ENCODE measurements around the gene SPG7. TPM values are rescaled to one million over a fixed set of nuclear protein-coding genes. Genes with fewer than 3 reads are reported as not detected.

The SPG7 gene
- total and polyA plus RNA-seq, 12 donors, result 69.8 to 145 (median 101) TPM

DNA sequence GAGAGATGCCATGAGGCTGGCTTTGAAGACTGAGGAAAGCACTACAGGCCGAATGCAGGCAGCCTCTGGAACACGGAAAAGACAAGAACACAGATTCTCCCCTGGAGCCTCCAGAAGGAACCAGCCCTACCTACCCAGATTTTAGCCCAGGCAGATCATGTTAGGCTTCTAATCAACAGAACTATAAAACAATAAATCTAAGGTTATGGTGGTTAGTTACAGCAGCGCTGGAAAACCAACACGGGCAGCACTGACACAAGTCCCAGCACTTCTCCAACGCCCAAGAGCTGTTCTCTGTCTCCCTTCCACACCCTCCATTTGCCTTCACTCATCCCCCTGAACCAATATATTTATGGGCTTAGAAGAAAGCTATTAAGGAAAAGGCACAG, 25.4 kb upstream of the SPG7 start:
- intact Hi-C loops (cut with DNase I), result loop anchor here in 5 of 10 donors (5.0 to 10.0 kb wide), 4 partner anchors 41 to 148 kb away; no protein-coding TSS in a partner anchor
- WGBS, 2 donors, result 67 to 70% methylated on average over 5 of the region's 5 CpGs
- H3K36me3 ChIP-seq, result peaks cover 0 to 7% (median 0%) of the 10 kb centered on the region in 9 donors
- H3K27me3 ChIP-seq, result no peaks in the 10 kb centered on the region
- peak overlapping the region in 1 of 10 donors; percentile 3 for H3K27ac ChIP-seq
- TF ChIP-seq, protein P1, sequence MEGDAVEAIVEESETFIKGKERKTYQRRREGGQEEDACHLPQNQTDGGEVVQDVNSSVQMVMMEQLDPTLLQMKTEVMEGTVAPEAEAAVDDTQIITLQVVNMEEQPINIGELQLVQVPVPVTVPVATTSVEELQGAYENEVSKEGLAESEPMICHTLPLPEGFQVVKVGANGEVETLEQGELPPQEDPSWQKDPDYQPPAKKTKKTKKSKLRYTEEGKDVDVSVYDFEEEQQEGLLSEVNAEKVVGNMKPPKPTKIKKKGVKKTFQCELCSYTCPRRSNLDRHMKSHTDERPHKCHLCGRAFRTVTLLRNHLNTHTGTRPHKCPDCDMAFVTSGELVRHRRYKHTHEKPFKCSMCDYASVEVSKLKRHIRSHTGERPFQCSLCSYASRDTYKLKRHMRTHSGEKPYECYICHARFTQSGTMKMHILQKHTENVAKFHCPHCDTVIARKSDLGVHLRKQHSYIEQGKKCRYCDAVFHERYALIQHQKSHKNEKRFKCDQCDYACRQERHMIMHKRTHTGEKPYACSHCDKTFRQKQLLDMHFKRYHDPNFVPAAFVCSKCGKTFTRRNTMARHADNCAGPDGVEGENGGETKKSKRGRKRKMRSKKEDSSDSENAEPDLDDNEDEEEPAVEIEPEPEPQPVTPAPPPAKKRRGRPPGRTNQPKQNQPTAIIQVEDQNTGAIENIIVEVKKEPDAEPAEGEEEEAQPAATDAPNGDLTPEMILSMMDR (IDR thresholded peaks at IDR 0.05), result no peak
- no peaks in the 10 kb centered on the region for H3K9me3 ChIP-seq
- ATAC-seq, result no peak
- no peak overlapping the region for H3K4me3 ChIP-seq
- H3K4me1 ChIP-seq, result peaks cover 30 to 99% (median 80%) of the 10 kb centered on the region in 9 donors
- no peak for DNase-seq

DNA sequence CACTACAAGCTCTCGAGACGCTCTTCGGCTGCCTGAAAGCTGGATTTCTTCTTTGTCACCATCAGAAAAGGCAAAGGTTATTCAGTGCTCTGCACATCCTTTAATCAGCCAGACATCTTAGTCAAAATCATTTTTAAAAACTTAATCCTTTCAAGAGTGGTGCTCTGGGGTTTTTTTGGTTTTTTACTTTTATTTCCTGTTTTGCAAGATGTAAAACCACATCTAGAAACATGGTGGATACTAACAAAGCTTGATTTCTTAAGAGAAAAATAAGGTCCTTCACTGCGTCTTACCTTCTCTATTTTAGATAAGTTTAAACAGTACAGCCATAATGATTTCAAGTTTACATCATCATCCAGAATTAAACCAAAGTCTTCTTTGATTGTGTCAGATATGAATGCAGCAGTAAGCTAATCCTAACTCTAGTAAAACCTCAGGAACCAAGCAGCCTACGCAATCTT, 24.1 kb upstream of the SPG7 start:
- H3K9me3 ChIP-seq, result no peaks in the 10 kb centered on the region
- ATAC-seq (no peak), DNase-seq (no peak)
- intact Hi-C loops (cut with DNase I), result loop anchor here in 5 of 10 donors (5.0 to 10.0 kb wide), 4 partner anchors 42 to 149 kb away; no protein-coding TSS in a partner anchor
- TF ChIP-seq, protein P1 (IDR thresholded peaks at IDR 0.05), result no peak
- peaks cover 0 to 8% (median 0%) of the 10 kb centered on the region in 9 donors for H3K36me3 ChIP-seq
- H3K4me3 ChIP-seq, result no peak overlapping the region
- 66 to 73% methylated on average over 5 of the region's 5 CpGs for WGBS, 2 donors
- H3K4me1 ChIP-seq, result peaks cover 33 to 99% (median 82%) of the 10 kb centered on the region in 9 donors
- H3K27me3 ChIP-seq, result no peaks in the 10 kb centered on the region
- peak overlapping the region in 3 of 10 donors; percentile 19 to 48 (median 41) for H3K27ac ChIP-seq

DNA sequence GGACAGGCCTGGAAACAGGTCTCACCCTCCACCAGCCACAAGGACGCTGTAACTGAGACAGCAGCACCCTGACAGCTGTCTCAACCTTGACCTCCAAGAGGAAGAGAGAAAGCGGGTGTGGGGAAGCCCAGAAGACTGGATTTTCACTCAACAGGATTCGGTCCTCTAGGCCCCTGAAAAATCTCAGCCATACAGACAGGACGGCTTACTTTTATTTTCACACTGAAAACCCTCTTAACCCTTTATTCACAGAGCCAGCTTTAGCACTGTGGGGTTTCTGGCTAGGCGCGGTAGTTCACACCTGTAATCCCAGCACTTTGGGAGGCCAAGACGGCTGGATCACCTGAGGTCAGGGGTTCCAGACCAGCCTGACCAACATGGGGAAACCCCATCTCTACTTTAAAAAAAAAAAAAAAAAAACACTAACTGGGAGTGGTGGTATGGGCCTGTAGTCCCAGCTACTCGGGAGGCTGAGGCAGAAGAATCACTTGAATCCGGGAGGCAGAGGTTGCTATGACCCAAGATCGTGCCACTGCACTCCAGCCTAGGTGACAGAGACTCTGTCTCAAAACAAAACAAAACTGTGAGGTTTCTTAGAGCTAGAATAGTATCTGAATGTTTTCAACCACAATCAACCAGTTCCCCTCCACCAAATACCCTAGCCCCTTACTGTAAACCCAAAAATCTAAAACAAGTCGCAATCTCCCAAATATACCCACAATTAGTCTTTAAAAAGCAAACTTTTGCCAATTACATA, 23.1 kb upstream of the SPG7 start:
- WGBS, 2 donors, result 64 to 69% methylated on average over 11 of the region's 11 CpGs
- Histone ChIP-seq H3K27me3 (no peaks in the 10 kb centered on the region), H3K36me3 (peaks cover 0 to 8% (median 0%) of the 10 kb centered on the region in 9 donors), H3K9me3 (no peaks in the 10 kb centered on the region), H3K4me1 (peaks cover 33 to 90% (median 82%) of the 10 kb centered on the region in 9 donors), H3K27ac (peak overlapping the region in 3 of 10 donors; percentile 3 to 48 (median 41)), H3K4me3 (peak overlapping the region in 1 of 10 donors; percentile 0)
- ATAC-seq, result no peak
- TF ChIP-seq, protein P1 (IDR thresholded peaks at IDR 0.05), result no peak
- DNase-seq, result no peak
- intact Hi-C loops (cut with DNase I), result loop anchor here in 6 of 10 donors (5.0 to 10.0 kb wide), 8 partner anchors 33 to 272 kb away; no protein-coding TSS in a partner anchor

DNA sequence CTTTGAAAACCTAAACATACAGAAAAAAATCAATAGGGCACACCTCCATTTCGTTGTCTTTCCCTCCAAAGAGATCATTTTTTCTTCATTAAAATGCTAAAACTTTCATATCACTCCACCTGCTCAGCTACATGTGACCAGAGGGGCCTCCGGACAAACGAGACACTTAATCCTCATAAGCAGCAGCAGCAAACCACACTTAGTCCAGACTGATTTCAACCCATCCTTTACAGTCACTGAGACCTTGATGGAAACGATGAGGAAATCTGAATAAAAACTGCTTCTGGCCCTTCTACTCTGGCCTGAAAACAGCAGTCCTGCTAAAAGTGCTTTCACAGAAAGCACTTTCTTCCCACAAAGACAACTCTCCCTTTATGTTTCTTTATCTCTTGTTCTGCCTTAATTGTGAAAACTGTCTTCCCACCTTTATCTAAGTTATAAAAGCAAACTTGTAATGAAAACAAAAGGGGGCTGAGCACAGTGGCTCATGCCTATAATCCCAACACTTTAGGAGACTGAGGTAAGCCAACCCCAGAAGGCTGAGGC, 22.4 kb upstream of the SPG7 start:
- no peak overlapping the region for H3K4me3 ChIP-seq
- no peak for DNase-seq

More for the DNA sequence above, 22.4 kb upstream of the SPG7 start:
- intact Hi-C loops (cut with DNase I), result loop anchor here in 6 of 10 donors (5.0 to 10.0 kb wide), 7 partner anchors 33 to 272 kb away; no protein-coding TSS in a partner anchor
- Histone ChIP-seq H3K27me3 (no peaks in the 10 kb centered on the region), H3K36me3 (peaks cover 0 to 8% (median 0%) of the 10 kb centered on the region in 9 donors), H3K27ac (peak overlapping the region in 1 of 10 donors; percentile 48), H3K9me3 (no peaks in the 10 kb centered on the region), H3K4me1 (peaks cover 33 to 83% (median 82%) of the 10 kb centered on the region in 9 donors)
- WGBS, 2 donors, result 31 to 48% methylated on average over 4 of the region's 4 CpGs
- ATAC-seq, result no peak
- TF ChIP-seq, protein P1 (IDR thresholded peaks at IDR 0.05), result no peak
